T1000 (cell line): ENCODE measurements around the gene APOL1.
"Not testable (repeated sequence)": the region's sequence is repeated elsewhere in the genome, so short reads cannot be mapped to it uniquely, and the experiment has no call there.

Source experiments
- DNase-seq: peaks from one replicate; lab custom pipeline; 2025; ENCODE audit warnings: mixed read lengths; lab: John Stamatoyannopoulos, UW

Gene APOL1

GRCh38 chr22:36225333-36225922 lies 27.5 kb upstream of the APOL1 start:
- no peak for DNase-seq

- no peak for DNase-seq
Measured at GRCh38 chr22:36226189-36226588, 26.7 kb upstream of the APOL1 start.

- no peak for DNase-seq
Measured at GRCh38 chr22:36227396-36227795, 25.5 kb upstream of the APOL1 start.

GRCh38 chr22:36227806-36228205 lies 25.1 kb upstream of the APOL1 start:
- DNase-seq, result no peak

GRCh38 chr22:36228369-36228768 lies 24.6 kb upstream of the APOL1 start:
- DNase-seq, result not testable (repeated sequence)

GRCh38 chr22:36228944-36229343 lies 24.0 kb upstream of the APOL1 start:
- no peak for DNase-seq

- not testable (repeated sequence) for DNase-seq
Measured at GRCh38 chr22:36229649-36230048, 23.3 kb upstream of the APOL1 start.

- not testable (repeated sequence) for DNase-seq
Measured at GRCh38 chr22:36231051-36231450, 21.9 kb upstream of the APOL1 start.

GRCh38 chr22:36232715-36233401 lies 20.1 kb upstream of the APOL1 start:
- DNase-seq, result no peak

GRCh38 chr22:36233796-36234195 lies 19.1 kb upstream of the APOL1 start:
- no peak for DNase-seq

- no peak for DNase-seq
Measured at GRCh38 chr22:36234213-36234612, 18.7 kb upstream of the APOL1 start.

- DNase-seq, result no peak
Measured at GRCh38 chr22:36234919-36235318, 18.0 kb upstream of the APOL1 start.

GRCh38 chr22:36235585-36235984 lies 17.3 kb upstream of the APOL1 start:
- DNase-seq, result no peak

GRCh38 chr22:36236388-36237319 lies 16.3 kb upstream of the APOL1 start:
- DNase-seq, result no peak

- DNase-seq, result no peak
Measured at GRCh38 chr22:36237462-36238372, 15.2 kb upstream of the APOL1 start.

- no peak for DNase-seq
Measured at GRCh38 chr22:36238373-36239149, 14.4 kb upstream of the APOL1 start.

GRCh38 chr22:36239150-36239400 lies 13.9 kb upstream of the APOL1 start:
- DNase-seq, result no peak

GRCh38 chr22:36239401-36240171 lies 13.3 kb upstream of the APOL1 start, which contains the start of gene APOL2:
Gene APOL2 (minus strand): TSS chr22:36239527. CDS start chr22:36233162, 6,365 bp downstream.
- peak; percentile 83 for DNase-seq

- DNase-seq, result no peak
Measured at GRCh38 chr22:36243986-36244385, 8.9 kb upstream of the APOL1 start.
